ENCODE results near the gene TEDC1.

- TF ChIP-seq POLR2AphosphoS5 (IDR thresholded peaks at IDR 0.05; ENCODE audit: low read depth, low read length) (no peak), TAF1 (IDR thresholded peaks at IDR 0.05; ENCODE audit: borderline replicate concordance, insufficient read depth, low read length) (no peak)
Measured at GRCh38 chr14:105478398-105479251, 12.4 kb upstream of the TEDC1 start.
